Nephron progenitor cell (in vitro differentiated cells): ENCODE measurements around the gene ZNF17.

ENCODE experiments used
- DNase-seq: peaks from one replicate; pipeline ENCODE4 v3.0.0; 2021
- H3K27ac Mint-ChIP-seq: 2 replicates; pipeline ENCODE4 v1.8.0; 2021; ENCODE audit warnings: mild to moderate bottlenecking, moderate library complexity, mixed read lengths
- H3K27me3 Mint-ChIP-seq: 2 replicates; pipeline ENCODE4 v1.8.0; 2021; ENCODE audit warnings: mild to moderate bottlenecking, low read depth, mixed read lengths; ENCODE audit not compliant: poor library complexity
- H3K36me3 Mint-ChIP-seq: 2 replicates; pipeline ENCODE4 v1.8.0; 2021; ENCODE audit warnings: low read depth, mixed read lengths
- H3K4me1 Mint-ChIP-seq: 2 replicates; pipeline ENCODE4 v1.8.0; 2021; ENCODE audit warnings: mixed read lengths
- H3K4me3 Mint-ChIP-seq: 2 replicates; pipeline ENCODE4 v1.8.0; 2021; ENCODE audit warnings: mild to moderate bottlenecking, moderate library complexity, mixed read lengths
- H3K9me3 Mint-ChIP-seq: 2 replicates; pipeline ENCODE4 v1.8.0; 2021; ENCODE audit warnings: mild to moderate bottlenecking, moderate library complexity, mixed read lengths
- TF ChIP-seq, protein P1 (sequence below): fragments of 200-600 bp; sonication (generic); IDR thresholded peaks from 2 replicates; pipeline ENCODE4 v1.5.0; 2021; ENCODE audit warnings: antibody characterized with exemption

Gene ZNF17

DNA sequence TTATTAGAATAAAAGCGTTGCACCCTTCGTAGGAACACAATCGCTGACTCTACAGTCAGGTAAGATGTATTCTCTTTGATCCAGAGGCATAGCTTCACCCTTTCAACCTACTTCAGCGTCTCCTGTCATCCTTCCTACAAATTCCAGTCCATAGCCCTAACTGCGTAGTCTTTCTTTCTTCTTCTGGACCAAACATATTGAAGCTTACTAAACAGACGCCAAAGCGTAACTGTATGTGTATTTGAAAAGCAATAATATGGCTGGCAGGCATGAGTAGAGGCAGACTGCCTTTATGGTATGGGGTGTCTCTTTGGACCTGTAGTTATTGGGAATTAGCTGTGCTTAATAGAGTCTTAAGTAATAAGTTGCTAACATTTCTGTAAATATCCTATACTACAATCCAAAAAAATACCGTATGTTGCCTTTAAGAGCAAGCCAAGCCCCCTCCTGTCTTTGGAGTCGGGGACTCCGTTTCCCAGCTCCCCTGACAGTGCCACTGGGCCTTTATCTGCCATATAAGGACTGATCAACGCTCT, 21.7 kb upstream of the ZNF17 start:
- Mint-ChIP-seq H3K36me3 (peaks cover 40% of the 10 kb centered on the region), H3K27ac (peak overlapping the region; percentile 99), H3K27me3 (peaks cover 33% of the 10 kb centered on the region), H3K4me3 (peak overlapping the region; percentile 97), H3K4me1 (peaks cover 16% of the 10 kb centered on the region), H3K9me3 (peaks cover 40% of the 10 kb centered on the region)
- no peak for DNase-seq
- TF ChIP-seq, protein P1, sequence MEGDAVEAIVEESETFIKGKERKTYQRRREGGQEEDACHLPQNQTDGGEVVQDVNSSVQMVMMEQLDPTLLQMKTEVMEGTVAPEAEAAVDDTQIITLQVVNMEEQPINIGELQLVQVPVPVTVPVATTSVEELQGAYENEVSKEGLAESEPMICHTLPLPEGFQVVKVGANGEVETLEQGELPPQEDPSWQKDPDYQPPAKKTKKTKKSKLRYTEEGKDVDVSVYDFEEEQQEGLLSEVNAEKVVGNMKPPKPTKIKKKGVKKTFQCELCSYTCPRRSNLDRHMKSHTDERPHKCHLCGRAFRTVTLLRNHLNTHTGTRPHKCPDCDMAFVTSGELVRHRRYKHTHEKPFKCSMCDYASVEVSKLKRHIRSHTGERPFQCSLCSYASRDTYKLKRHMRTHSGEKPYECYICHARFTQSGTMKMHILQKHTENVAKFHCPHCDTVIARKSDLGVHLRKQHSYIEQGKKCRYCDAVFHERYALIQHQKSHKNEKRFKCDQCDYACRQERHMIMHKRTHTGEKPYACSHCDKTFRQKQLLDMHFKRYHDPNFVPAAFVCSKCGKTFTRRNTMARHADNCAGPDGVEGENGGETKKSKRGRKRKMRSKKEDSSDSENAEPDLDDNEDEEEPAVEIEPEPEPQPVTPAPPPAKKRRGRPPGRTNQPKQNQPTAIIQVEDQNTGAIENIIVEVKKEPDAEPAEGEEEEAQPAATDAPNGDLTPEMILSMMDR: no peak

DNA sequence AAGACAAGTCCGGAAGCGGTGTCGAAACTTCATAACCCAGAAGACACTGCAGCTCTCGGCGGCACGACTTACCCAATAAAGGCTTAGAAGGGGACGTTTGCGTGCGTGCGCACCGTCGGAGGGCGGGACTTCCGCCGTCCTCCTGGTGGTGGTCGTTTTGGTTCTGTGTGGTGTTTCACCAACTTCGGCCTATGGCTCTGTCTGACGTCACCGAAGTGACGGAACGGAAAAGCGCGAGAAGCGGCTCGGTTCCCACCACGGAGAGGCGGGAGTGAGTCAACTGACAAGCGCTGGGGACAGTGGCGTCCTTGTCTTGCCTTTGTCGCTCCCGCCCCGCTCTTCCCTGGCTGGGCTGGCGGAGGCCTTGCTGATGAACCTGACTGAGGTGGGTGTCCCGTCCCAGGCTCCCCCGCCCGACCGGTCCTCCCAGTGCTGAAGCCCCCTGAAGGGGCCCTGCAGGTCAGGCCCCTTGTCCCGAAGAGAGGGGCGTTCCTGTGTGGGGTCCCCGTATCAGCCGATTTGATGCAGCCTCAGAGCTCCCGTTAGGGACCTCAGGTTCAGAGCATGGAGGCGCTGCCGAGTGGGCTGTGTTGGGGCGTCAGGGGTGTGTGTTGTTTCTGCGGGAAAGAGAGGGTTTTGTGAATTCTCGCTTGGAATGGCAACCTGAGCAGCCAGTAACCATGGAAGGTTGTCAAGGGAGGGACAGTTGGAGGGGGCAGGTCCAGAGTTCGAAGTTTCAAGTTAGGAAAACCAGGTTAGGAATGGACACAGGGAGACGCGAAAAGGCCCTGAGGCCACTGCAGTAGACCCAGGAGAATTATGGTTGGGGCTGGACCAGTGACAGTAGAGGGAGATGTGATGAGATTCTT, 21.0 kb upstream of the ZNF17 start, which contains the start of gene ZNF548:
ZNF548 (plus strand) TSS at position 125 of the 869 bp plus-strand sequence; CDS start at position 371, 246 bp downstream.
- Mint-ChIP-seq H3K4me3 (peak within 1 kb of the TSS; percentile 97), H3K36me3 (peaks cover 47% of the 10 kb centered on the region), H3K4me1 (peaks cover 16% of the 10 kb centered on the region), H3K27ac (peak within 1 kb of the TSS; percentile 99), H3K9me3 (peaks cover 40% of the 10 kb centered on the region), H3K27me3 (peaks cover 26% of the 10 kb centered on the region)
- TF ChIP-seq, protein P1: no peak
- DNase-seq: peak; percentile 97

DNA sequence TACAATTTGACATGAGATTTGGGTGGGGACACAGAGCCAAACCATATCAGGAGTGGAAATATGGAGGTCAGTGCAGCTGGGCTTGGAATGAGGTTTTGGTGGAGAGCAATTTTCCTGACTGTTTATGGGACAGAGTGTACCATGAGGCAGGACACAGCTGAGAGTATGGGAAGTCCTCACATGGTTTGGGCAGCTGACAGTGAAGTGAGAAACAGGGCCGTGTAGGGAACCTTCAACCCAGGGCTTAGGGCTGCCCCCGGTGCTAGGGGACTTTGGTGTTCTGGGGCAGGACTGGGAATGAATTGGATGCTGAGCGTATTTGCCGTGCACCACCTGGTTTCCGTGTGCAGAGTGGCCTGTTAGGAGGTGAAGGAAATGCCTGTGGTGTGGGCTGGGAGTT, 15.3 kb upstream of the ZNF17 start:
- H3K36me3 Mint-ChIP-seq: peaks cover 97% of the 10 kb centered on the region
- peaks cover 64% of the 10 kb centered on the region for H3K9me3 Mint-ChIP-seq

DNA sequence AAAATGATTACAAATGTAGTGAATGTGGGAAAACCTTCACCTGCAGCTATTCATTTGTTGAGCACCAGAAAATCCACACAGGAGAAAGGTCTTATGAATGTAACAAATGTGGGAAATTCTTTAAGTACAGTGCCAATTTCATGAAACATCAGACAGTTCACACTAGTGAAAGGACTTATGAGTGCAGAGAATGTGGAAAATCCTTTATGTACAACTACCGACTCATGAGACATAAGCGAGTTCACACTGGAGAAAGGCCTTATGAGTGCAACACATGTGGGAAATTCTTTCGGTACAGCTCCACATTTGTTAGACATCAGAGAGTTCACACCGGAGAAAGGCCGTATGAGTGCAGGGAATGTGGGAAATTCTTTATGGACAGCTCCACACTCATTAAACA, 12.1 kb upstream of the ZNF17 start:
- H3K9me3 Mint-ChIP-seq: peaks cover 66% of the 10 kb centered on the region
- H3K36me3 Mint-ChIP-seq: peaks cover 94% of the 10 kb centered on the region
- no peak overlapping the region for H3K27ac Mint-ChIP-seq
- TF ChIP-seq, protein P1: no peak
- no peaks in the 10 kb centered on the region for H3K4me1 Mint-ChIP-seq
- H3K27me3 Mint-ChIP-seq: no peaks in the 10 kb centered on the region
- no peak for DNase-seq
- H3K4me3 Mint-ChIP-seq: no peak overlapping the region

More for the DNA sequence above, 15.3 kb upstream of the ZNF17 start:
- peaks cover 1% of the 10 kb centered on the region for H3K27me3 Mint-ChIP-seq
- H3K4me3 Mint-ChIP-seq: no peak overlapping the region
- DNase-seq: no peak
- H3K27ac Mint-ChIP-seq: no peak overlapping the region
- H3K4me1 Mint-ChIP-seq: peaks cover 8% of the 10 kb centered on the region
- TF ChIP-seq, protein P1: no peak

DNA sequence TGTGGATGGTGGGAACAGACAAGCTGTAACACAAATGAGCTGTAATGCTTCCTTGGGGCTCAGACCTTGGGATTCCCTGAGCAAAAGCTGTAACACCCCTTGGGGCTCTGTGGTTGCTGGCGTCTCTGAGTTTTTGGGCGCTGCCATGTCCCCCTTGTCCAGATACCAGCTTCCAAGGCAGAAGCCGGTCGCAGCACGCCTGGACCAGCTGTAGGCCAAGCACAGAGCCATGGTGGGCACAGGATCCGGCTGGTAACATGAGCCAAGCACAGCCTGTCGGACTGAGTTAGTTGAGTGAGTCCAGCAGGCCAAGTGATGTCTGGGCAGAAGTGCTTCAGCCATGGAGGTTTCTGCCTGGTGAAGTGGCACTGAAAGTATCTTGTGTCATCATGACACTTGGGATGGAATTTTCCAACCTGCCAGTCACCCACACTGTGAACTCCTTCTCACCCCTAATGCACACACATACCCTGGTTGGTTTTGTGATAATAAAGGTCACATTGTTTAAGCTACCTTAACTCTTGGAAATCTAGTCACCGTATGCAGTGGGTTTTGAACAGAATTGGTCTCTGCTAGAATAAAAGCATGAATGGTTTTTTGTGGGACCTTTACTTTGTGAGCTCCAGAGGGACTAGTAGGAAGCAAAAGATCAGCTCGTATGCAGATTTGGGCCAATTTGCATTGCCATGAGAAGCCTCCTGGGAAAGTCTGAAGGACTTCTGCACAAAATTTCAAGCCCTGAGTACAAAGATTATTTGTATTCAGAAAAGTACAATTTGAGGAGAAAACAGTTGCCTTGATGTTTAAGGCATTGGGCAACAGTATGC, 7.0 kb upstream of the ZNF17 start:
- TF ChIP-seq, protein P1: no peak
- H3K9me3 Mint-ChIP-seq: peaks cover 39% of the 10 kb centered on the region
- DNase-seq: no peak
- H3K27me3 Mint-ChIP-seq: peaks cover 7% of the 10 kb centered on the region
- no peak overlapping the region for H3K4me3 Mint-ChIP-seq
- no peaks in the 10 kb centered on the region for H3K4me1 Mint-ChIP-seq
- peaks cover 43% of the 10 kb centered on the region for H3K36me3 Mint-ChIP-seq
- H3K27ac Mint-ChIP-seq: no peak overlapping the region
